H1 (cell line): Measurements from ENCODE around the gene UXT.

Source experiments
- EZH2 ChIP-seq: fragments of 200-600 bp; sonication (generic); IDR thresholded peaks from 2 replicates; pipeline ENCODE4 v1.7.1; 2012; ENCODE audit warnings: low read depth, mild to moderate bottlenecking, moderate library complexity, low read length, inconsistent platforms; ENCODE audit not compliant: severe bottlenecking
- GTF2F1 ChIP-seq: IDR thresholded peaks from 2 replicates; pipeline ENCODE4 v1.6.1; 2012; ENCODE audit warnings: low read depth, low read length, improper control_type of control experiment, borderline replicate concordance
- JUN ChIP-seq: IDR thresholded peaks from 2 replicates; pipeline ENCODE4 v1.6.1; 2011; ENCODE audit warnings: low read depth, mild to moderate bottlenecking, improper control_type of control experiment, low read length
- POLR2A ChIP-seq, 2 experiments: IDR thresholded peaks; 1 replicate in 1 of 2; 2 replicates in 1 of 2; pipeline ENCODE4 v1.6.1; 2011; ENCODE audit warnings: low read depth in 2 of 2, low read length in 2 of 2, mild to moderate bottlenecking in 2 of 2; ENCODE audit errors: control extremely low read depth in 1 of 2
- RAD21 ChIP-seq, 2 experiments: IDR thresholded peaks in 1 of 2; conservative IDR thresholded peaks in 1 of 2; 2 replicates each; pipeline ENCODE4 v1.6.1; 2011; ENCODE audit warnings: low read depth in 2 of 2, low read length in 2 of 2, improper control_type of control experiment in 1 of 2, inconsistent platforms in 1 of 2, mild to moderate bottlenecking in 1 of 2, moderate library complexity in 1 of 2
- TF ChIP-seq, protein P1 (sequence below): IDR thresholded peaks from 2 replicates; pipeline ENCODE4 v1.6.1; 2012; ENCODE audit warnings: inconsistent platforms
- TF ChIP-seq, protein P2 (sequence below), 3 experiments: IDR thresholded peaks; 1 replicate in 2 of 3; 2 replicates in 1 of 3; pipeline versions ENCODE4 v1.5.1 to v1.6.1; 2011; ENCODE audit warnings: low read length in 3 of 3, mild to moderate bottlenecking in 3 of 3, inconsistent platforms in 2 of 3, low read depth in 1 of 3, moderate library complexity in 1 of 3; ENCODE audit not compliant: insufficient read depth in 1 of 3; ENCODE audit errors: control extremely low read depth in 1 of 3

DNA sequence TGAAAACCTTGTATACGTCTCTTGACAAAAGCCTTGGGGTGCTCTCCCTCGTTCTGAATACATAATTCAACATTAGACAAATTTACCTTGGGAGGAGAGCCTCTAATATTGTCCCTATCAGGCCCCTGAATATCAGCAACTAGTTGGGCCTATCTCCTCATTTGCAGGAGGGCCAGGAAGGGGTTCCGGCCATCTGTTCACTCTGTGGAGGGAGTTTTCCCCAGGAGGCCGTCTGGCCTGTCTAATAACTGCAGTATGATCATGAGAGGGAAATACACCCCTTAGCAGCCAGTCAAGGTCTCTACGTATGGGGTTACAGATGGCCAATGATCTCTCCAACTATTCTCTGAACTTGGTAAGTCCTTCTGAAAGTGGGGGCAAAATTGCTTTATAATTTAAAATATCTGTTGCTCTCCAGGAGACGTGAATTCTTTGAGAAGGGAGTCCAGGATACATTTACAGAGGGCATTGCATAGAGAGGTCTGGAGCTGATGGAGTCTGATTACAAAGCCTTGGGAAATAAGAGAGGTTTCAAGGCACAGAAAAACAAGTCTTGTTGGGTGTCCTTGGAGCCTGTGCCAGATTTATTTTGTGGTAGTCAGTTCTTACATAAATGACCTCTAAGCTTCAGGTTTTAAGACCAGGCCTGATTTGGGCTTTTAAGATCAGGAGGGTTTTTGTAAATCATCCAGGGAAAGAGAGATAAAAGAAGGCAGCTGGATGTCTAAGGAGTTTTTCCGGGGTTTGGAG, 48.2 kb upstream of the UXT start:
- TF ChIP-seq, protein P1, sequence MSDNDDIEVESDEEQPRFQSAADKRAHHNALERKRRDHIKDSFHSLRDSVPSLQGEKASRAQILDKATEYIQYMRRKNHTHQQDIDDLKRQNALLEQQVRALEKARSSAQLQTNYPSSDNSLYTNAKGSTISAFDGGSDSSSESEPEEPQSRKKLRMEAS: no peak
- no peak for TF ChIP-seq RAD21 (IDR thresholded peaks at IDR 0.05 in 1 of 2, conservative IDR thresholded peaks at IDR 0.05 in 1 of 2; ENCODE audit: low read depth in 2 of 2, low read length in 2 of 2)
- TF ChIP-seq POLR2A (IDR thresholded peaks at IDR 0.05; ENCODE audit: control extremely low read depth in 1 of 2, low read depth in 2 of 2, low read length in 2 of 2): no peak
- no peak for TF ChIP-seq EZH2
- no peak for TF ChIP-seq JUN
- TF ChIP-seq, protein P2, sequence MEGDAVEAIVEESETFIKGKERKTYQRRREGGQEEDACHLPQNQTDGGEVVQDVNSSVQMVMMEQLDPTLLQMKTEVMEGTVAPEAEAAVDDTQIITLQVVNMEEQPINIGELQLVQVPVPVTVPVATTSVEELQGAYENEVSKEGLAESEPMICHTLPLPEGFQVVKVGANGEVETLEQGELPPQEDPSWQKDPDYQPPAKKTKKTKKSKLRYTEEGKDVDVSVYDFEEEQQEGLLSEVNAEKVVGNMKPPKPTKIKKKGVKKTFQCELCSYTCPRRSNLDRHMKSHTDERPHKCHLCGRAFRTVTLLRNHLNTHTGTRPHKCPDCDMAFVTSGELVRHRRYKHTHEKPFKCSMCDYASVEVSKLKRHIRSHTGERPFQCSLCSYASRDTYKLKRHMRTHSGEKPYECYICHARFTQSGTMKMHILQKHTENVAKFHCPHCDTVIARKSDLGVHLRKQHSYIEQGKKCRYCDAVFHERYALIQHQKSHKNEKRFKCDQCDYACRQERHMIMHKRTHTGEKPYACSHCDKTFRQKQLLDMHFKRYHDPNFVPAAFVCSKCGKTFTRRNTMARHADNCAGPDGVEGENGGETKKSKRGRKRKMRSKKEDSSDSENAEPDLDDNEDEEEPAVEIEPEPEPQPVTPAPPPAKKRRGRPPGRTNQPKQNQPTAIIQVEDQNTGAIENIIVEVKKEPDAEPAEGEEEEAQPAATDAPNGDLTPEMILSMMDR (IDR thresholded peaks at IDR 0.05; ENCODE audit: control extremely low read depth in 1 of 3, insufficient read depth in 1 of 3, low read depth in 1 of 3, low read length in 3 of 3): no peak
- TF ChIP-seq GTF2F1: no peak
